Mucosa of stomach (tissue), 1 donor: Measurements from ENCODE around the gene ITIH1.

Experiments
- H3K27me3 ChIP-seq: one replicate; pipeline ENCODE4 v1.7.0; 2013; ENCODE audit warnings: mild to moderate bottlenecking, low read length; ENCODE audit not compliant: control insufficient read depth, insufficient read depth
- H3K36me3 ChIP-seq: one replicate; pipeline ENCODE4 v1.7.0; 2013; ENCODE audit warnings: low read length; ENCODE audit not compliant: control insufficient read depth, insufficient read depth
- H3K4me1 ChIP-seq: one replicate; pipeline ENCODE4 v1.7.0; 2013; ENCODE audit warnings: mild to moderate bottlenecking, low read length; ENCODE audit not compliant: control insufficient read depth, insufficient read depth
- H3K4me3 ChIP-seq: one replicate; pipeline ENCODE4 v1.7.0; 2013; ENCODE audit warnings: low read length
- H3K9ac ChIP-seq: one replicate; pipeline ENCODE4 v1.7.0; 2013; ENCODE audit warnings: mild to moderate bottlenecking, low read length, moderate library complexity
- H3K9me3 ChIP-seq: one replicate; pipeline ENCODE4 v1.7.0; 2013; ENCODE audit warnings: mild to moderate bottlenecking, low read length, moderate library complexity; ENCODE audit not compliant: control insufficient read depth
- donor health status: Pancreatic carcinoma.

Gene ITIH1

DNA sequence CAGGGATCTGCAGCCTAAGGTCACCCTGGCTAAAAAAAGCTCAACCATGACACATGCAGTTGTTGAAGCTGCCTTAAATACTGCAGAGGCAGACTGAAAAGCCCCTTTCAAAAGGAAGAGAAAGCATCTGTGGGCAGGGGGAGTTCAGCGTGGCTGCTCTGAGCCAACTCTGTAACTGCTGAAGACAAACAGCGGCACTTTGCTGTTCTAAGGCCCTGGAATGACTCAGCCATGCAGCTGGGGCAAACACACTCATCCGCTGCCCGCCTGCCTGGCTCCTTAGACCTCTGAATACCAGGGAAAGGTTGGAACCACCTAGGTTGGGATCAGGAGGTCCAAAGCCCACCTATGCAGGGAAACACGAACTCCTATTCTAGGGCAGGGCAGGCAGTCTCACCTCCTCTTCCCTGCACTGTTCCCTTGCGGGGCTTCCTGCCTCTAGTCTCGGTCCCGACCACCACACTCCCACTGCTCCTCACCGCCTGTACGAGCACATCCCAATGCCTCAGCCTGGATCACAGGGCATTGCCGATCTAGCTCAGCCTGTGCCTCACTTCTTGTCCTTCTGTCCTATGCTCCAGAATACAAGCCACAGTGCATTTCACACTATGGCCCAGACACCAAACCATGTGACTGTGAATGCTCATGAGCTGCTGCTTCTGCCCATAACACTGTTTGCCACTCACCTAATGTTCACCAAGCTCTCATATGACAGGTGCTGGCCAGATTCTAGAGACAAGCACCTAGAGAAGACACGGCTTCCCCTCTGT is 64.0 kb downstream of the ITIH1 start:
- peaks cover 6% of the 10 kb centered on the region for H3K36me3 ChIP-seq
- H3K4me1 ChIP-seq: peaks cover 16% of the 10 kb centered on the region
- H3K9me3 ChIP-seq: no peaks in the 10 kb centered on the region
- no peak overlapping the region for H3K9ac ChIP-seq
- H3K4me3 ChIP-seq: no peak overlapping the region
- H3K27me3 ChIP-seq: no peaks in the 10 kb centered on the region
